Kidney epithelial cell (primary cell): ENCODE results near the gene SRR. TPM values are rescaled to one million over a fixed set of nuclear protein-coding genes. Genes with fewer than 3 reads are reported as not detected.

ENCODE experiments used
- DNase-seq: peaks from one replicate; pipeline ENCODE4 v3.0.0-alpha.2; 2010; ENCODE audit warnings: low read depth
- H3K27me3 ChIP-seq: 2 replicates; pipeline ENCODE4 v1.6.0; 2011; ENCODE audit warnings: low read length; ENCODE audit not compliant: control insufficient read depth, insufficient read depth
- H3K36me3 ChIP-seq: 2 replicates; pipeline ENCODE4 v1.5.1; 2011; ENCODE audit warnings: low read length; ENCODE audit not compliant: control insufficient read depth, insufficient read depth
- H3K4me3 ChIP-seq: 2 replicates; pipeline ENCODE4 v1.5.1; 2011; ENCODE audit warnings: low read depth, mild to moderate bottlenecking, control low read depth, low read length
- CTCF ChIP-seq: IDR thresholded peaks from 2 replicates; pipeline ENCODE4 v1.5.1; 2011; ENCODE audit warnings: mild to moderate bottlenecking, moderate library complexity, low read length, control low read depth, inconsistent platforms; ENCODE audit not compliant: insufficient read depth, poor library complexity, severe bottlenecking
- total RNA-seq: library from RNA; depleted of rRNA; stranded (reverse); fragments of >200 nt; gene quantifications from 2 replicates; pipeline ENCODE4 v1.2.3, GENCODE V29; 2015

Gene SRR
- total RNA-seq, 1 donor from 2014 or later, result 24.4 TPM

- TF ChIP-seq CTCF, result no peak
- Histone ChIP-seq H3K4me3 (no peak overlapping the region), H3K36me3 (no peaks in the 10 kb centered on the region), H3K27me3 (no peaks in the 10 kb centered on the region)
- DNase-seq, result no peak
Measured at GRCh38 chr17:2363318-2363717, 59.6 kb downstream of the SRR start.

GRCh38 chr17:2363851-2364762, 60.4 kb downstream of the SRR start:
- Histone ChIP-seq H3K4me3 (no peak overlapping the region), H3K36me3 (no peaks in the 10 kb centered on the region), H3K27me3 (no peaks in the 10 kb centered on the region)
- DNase-seq, result no peak
- TF ChIP-seq CTCF, result no peak

GRCh38 chr17:2364763-2365116, 61.0 kb downstream of the SRR start:
- TF ChIP-seq CTCF, result no peak
- Histone ChIP-seq H3K4me3 (no peak overlapping the region), H3K36me3 (no peaks in the 10 kb centered on the region), H3K27me3 (no peaks in the 10 kb centered on the region)
- no peak for DNase-seq

GRCh38 chr17:2365132-2365531, 61.4 kb downstream of the SRR start:
- DNase-seq, result no peak
- TF ChIP-seq CTCF, result no peak
- H3K36me3 ChIP-seq, result no peaks in the 10 kb centered on the region
- H3K4me3 ChIP-seq, result no peak overlapping the region
- no peaks in the 10 kb centered on the region for H3K27me3 ChIP-seq

- Histone ChIP-seq H3K36me3 (no peaks in the 10 kb centered on the region), H3K27me3 (no peaks in the 10 kb centered on the region), H3K4me3 (no peak overlapping the region)
- TF ChIP-seq CTCF, result peak; percentile 12
- no peak for DNase-seq
Measured at GRCh38 chr17:2366747-2367494, 63.2 kb downstream of the SRR start.

- H3K27me3 ChIP-seq, result no peaks in the 10 kb centered on the region
- no peak for DNase-seq
- no peaks in the 10 kb centered on the region for H3K36me3 ChIP-seq
- no peak overlapping the region for H3K4me3 ChIP-seq
- TF ChIP-seq CTCF, result no peak
Measured at GRCh38 chr17:2368359-2368758, 64.6 kb downstream of the SRR start.
